MM.1S (cell line): Measurements from ENCODE around the gene JADE2.
"Not testable (repeated sequence)": the region's sequence is repeated elsewhere in the genome, so short reads cannot be mapped to it uniquely, and the experiment has no call there.

ENCODE experiments used
- DNase-seq: peaks from one replicate; pipeline ENCODE4 v3.0.0-alpha.2; 2015
- H2AFZ ChIP-seq: fragments of 300-600 bp; sonication (generic); 2 replicates; pipeline ENCODE4 v1.6.0; 2016; ENCODE audit warnings: antibody characterized with exemption, low read length
- H3F3A ChIP-seq: fragments of 300-600 bp; sonication (generic); 2 replicates; pipeline ENCODE4 v1.6.1; 2016; ENCODE audit warnings: mild to moderate bottlenecking, antibody characterized with exemption, low read length, moderate library complexity, mixed read lengths; ENCODE audit not compliant: insufficient read depth
- H3K27ac ChIP-seq: fragments of 300-600 bp; sonication (generic); 2 replicates; pipeline ENCODE4 v1.5.1; 2016; ENCODE audit warnings: mild to moderate bottlenecking, low read length
- H3K27me3 ChIP-seq: fragments of 300-600 bp; sonication (generic); replicated peaks from 2 replicates; pipeline ENCODE4 v1.6.0; 2016; ENCODE audit warnings: low read length; ENCODE audit not compliant: insufficient read depth
- H3K36me3 ChIP-seq: fragments of 300-600 bp; sonication (generic); replicated peaks from 2 replicates; pipeline ENCODE4 v1.6.1; 2016; ENCODE audit warnings: mild to moderate bottlenecking, low read length, mixed read lengths; ENCODE audit not compliant: insufficient read depth
- H3K4me1 ChIP-seq: fragments of 300-600 bp; sonication (generic); 2 replicates; pipeline ENCODE4 v1.6.1; 2016; ENCODE audit warnings: low read length, mixed read lengths
- H3K4me2 ChIP-seq: fragments of 300-600 bp; sonication (generic); 2 replicates; pipeline ENCODE4 v1.6.0; 2016; ENCODE audit warnings: low read depth, low read length
- H3K4me3 ChIP-seq: fragments of 300-600 bp; sonication (generic); 2 replicates; pipeline ENCODE4 v1.5.1; 2016; ENCODE audit warnings: low read length, mixed read lengths
- H3K79me2 ChIP-seq: fragments of 300-600 bp; sonication (generic); 2 replicates; pipeline ENCODE4 v1.6.1; 2016; ENCODE audit warnings: mixed run types, low read length, mixed read lengths
- H3K9ac ChIP-seq: fragments of 300-600 bp; sonication (generic); 2 replicates; pipeline ENCODE4 v1.6.1; 2016; ENCODE audit warnings: low read length, mixed read lengths
- H3K9me2 ChIP-seq: fragments of 300-600 bp; sonication (generic); replicated peaks from 2 replicates; pipeline ENCODE4 v1.6.1; 2016; ENCODE audit warnings: mild to moderate bottlenecking, low read length, mixed read lengths; ENCODE audit not compliant: insufficient read depth
- H3K9me3 ChIP-seq: fragments of 300-600 bp; sonication (generic); replicated peaks from 2 replicates; pipeline ENCODE4 v1.6.1; 2016; ENCODE audit warnings: mild to moderate bottlenecking, low read length, mixed read lengths; ENCODE audit not compliant: insufficient read depth
- H4K20me1 ChIP-seq: fragments of 300-600 bp; sonication (generic); 2 replicates; pipeline ENCODE4 v1.6.1; 2016; ENCODE audit warnings: mild to moderate bottlenecking, low read length, moderate library complexity, mixed read lengths; ENCODE audit not compliant: insufficient read depth
- EZH2 ChIP-seq: fragments of 300-600 bp; sonication (generic); optimal IDR thresholded peaks from 2 replicates; pipeline ENCODE3; 2017; ENCODE audit warnings: low read depth, mild to moderate bottlenecking, antibody characterized with exemption, low read length, mixed read lengths
- EZH2phosphoT487 ChIP-seq: fragments of 300-600 bp; sonication (generic); IDR thresholded peaks from 2 replicates; pipeline ENCODE4 v1.6.1; 2018; ENCODE audit warnings: antibody characterized with exemption, low read length
- TF ChIP-seq, protein P1 (sequence below): fragments of 300-600 bp; sonication (generic); IDR thresholded peaks from 2 replicates; pipeline ENCODE4 v1.5.1; 2016; ENCODE audit warnings: antibody characterized with exemption, low read length, mixed read lengths

The JADE2 gene

GRCh38 chr5:134512661-134512999, 12.8 kb upstream of the JADE2 start:
- no peak for TF ChIP-seq EZH2
- TF ChIP-seq, protein P1, sequence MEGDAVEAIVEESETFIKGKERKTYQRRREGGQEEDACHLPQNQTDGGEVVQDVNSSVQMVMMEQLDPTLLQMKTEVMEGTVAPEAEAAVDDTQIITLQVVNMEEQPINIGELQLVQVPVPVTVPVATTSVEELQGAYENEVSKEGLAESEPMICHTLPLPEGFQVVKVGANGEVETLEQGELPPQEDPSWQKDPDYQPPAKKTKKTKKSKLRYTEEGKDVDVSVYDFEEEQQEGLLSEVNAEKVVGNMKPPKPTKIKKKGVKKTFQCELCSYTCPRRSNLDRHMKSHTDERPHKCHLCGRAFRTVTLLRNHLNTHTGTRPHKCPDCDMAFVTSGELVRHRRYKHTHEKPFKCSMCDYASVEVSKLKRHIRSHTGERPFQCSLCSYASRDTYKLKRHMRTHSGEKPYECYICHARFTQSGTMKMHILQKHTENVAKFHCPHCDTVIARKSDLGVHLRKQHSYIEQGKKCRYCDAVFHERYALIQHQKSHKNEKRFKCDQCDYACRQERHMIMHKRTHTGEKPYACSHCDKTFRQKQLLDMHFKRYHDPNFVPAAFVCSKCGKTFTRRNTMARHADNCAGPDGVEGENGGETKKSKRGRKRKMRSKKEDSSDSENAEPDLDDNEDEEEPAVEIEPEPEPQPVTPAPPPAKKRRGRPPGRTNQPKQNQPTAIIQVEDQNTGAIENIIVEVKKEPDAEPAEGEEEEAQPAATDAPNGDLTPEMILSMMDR = no peak
- TF ChIP-seq EZH2phosphoT487 = no peak
- H3K4me2 ChIP-seq = no peak overlapping the region

DNA sequence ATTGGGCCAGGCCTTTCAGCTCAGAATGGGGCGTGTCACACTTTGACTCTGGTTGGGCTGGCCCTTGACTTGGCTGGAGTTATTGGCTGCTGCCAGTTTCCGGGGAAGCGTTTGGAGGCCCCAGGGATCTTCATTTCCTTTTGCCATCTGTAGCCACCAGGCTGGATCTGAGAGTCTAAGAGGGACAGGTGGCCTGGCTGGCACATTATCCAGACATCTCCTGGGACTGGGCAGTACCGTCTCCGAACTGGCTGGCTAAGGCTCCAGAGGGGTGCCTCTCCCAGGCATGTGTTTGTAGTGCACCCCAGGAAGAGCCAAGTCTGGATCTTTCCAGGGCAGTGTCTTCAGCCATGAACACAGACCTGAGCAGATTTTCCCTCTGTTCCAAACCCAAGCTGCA, 9.7 kb upstream of the JADE2 start:
- Histone ChIP-seq H3K9ac (no peak overlapping the region), H3K79me2 (no peaks in the 10 kb centered on the region), H3K4me1 (peaks cover 6% of the 10 kb centered on the region), H3K27ac (no peak overlapping the region), H4K20me1 (no peaks in the 10 kb centered on the region), H3K4me2 (no peak overlapping the region), H3F3A (peaks cover 11% of the 10 kb centered on the region; the same call in 1 of the 2 replicates), H2AFZ (no peak overlapping the region), H3K36me3 (no peaks in the 10 kb centered on the region), H3K27me3 (peaks cover 3% of the 10 kb centered on the region; the same call in 1 of the 2 replicates), H3K9me2 (no peaks in the 10 kb centered on the region), H3K9me3 (no peaks in the 10 kb centered on the region), H3K4me3 (no peak overlapping the region)
- no peak for DNase-seq
- TF ChIP-seq EZH2 (no peak), EZH2phosphoT487 (no peak)
- TF ChIP-seq, protein P1 = no peak

More at GRCh38 chr5:134512661-134512999, 12.8 kb upstream of the JADE2 start:
- H3K4me1 ChIP-seq = peaks cover 3% of the 10 kb centered on the region
- H3K9ac ChIP-seq = no peak overlapping the region
- no peak for DNase-seq
- no peaks in the 10 kb centered on the region for H3K79me2 ChIP-seq
- H3K9me3 ChIP-seq = no peaks in the 10 kb centered on the region
- peaks cover 4% of the 10 kb centered on the region; the same call in 1 of the 2 replicates for H3F3A ChIP-seq
- no peaks in the 10 kb centered on the region for H3K27me3 ChIP-seq
- H3K36me3 ChIP-seq = no peaks in the 10 kb centered on the region
- H4K20me1 ChIP-seq = no peaks in the 10 kb centered on the region
- no peak overlapping the region for H2AFZ ChIP-seq
- no peak overlapping the region for H3K27ac ChIP-seq
- no peak overlapping the region for H3K4me3 ChIP-seq
- no peaks in the 10 kb centered on the region for H3K9me2 ChIP-seq

DNA sequence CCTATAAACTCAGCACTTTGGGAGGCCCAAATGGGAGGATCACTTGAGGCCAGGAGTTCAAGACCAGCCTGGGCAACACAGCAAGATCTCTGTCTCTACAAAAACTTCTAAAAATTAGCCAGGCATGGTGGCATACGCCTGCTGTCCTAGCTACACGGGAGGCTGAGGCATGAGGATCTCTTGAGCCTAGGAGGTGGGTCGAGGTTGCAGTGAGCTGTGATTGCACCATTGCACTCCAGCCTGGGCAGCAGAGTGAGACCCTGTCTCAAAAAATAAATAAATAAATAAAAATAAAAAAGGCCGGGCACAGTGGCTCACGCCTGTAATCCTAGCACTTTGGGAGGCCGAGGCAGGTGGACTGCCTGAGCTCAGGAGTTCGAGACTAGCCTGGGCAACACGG, 8.5 kb upstream of the JADE2 start:
- not testable (repeated sequence) for H3K27ac ChIP-seq, DNase-seq, H3K4me2 ChIP-seq, H3K79me2 ChIP-seq, H3K4me3 ChIP-seq, H3K9ac ChIP-seq, H3K36me3 ChIP-seq, H3K9me3 ChIP-seq, H4K20me1 ChIP-seq, H2AFZ ChIP-seq, H3K9me2 ChIP-seq, H3K4me1 ChIP-seq
- Histone ChIP-seq H3F3A (peaks cover 11% of the 10 kb centered on the region; the same call in 1 of the 2 replicates), H3K27me3 (peaks cover 13% of the 10 kb centered on the region; the same call in 1 of the 2 replicates)

GRCh38 chr5:134517553-134517952, 7.9 kb upstream of the JADE2 start:
- H3K4me2 ChIP-seq = 0 out of 2 replicates have a peak overlapping the region, but pooled peaks have one; percentile 13
- peaks cover 11% of the 10 kb centered on the region; the same call in 1 of the 2 replicates for H3F3A ChIP-seq
- H3K9me3 ChIP-seq = no peaks in the 10 kb centered on the region
- peak overlapping the region; percentile 46 for H2AFZ ChIP-seq
- H3K27ac ChIP-seq = peak overlapping the region; percentile 28; the same call in 1 of the 2 replicates
- H3K9ac ChIP-seq = no peak overlapping the region
- peak; percentile 92 for DNase-seq
- no peak overlapping the region for H3K4me3 ChIP-seq
- no peaks in the 10 kb centered on the region for H3K9me2 ChIP-seq
- H4K20me1 ChIP-seq = no peaks in the 10 kb centered on the region
- H3K36me3 ChIP-seq = no peaks in the 10 kb centered on the region
- peaks cover 15% of the 10 kb centered on the region; the same call in 1 of the 2 replicates for H3K27me3 ChIP-seq
- TF ChIP-seq EZH2 (no peak), EZH2phosphoT487 (no peak)
- TF ChIP-seq, protein P1 = no peak
- H3K79me2 ChIP-seq = no peaks in the 10 kb centered on the region
- H3K4me1 ChIP-seq = peaks cover 6% of the 10 kb centered on the region
